Right hindlimb (tissue), 1 donor: ENCODE measurements around the gene UQCC5.

Experiments
- DNase-seq: peaks from one replicate; pipeline ENCODE4 v3.0.0-alpha.2; 2018

The UQCC5 gene

DNA sequence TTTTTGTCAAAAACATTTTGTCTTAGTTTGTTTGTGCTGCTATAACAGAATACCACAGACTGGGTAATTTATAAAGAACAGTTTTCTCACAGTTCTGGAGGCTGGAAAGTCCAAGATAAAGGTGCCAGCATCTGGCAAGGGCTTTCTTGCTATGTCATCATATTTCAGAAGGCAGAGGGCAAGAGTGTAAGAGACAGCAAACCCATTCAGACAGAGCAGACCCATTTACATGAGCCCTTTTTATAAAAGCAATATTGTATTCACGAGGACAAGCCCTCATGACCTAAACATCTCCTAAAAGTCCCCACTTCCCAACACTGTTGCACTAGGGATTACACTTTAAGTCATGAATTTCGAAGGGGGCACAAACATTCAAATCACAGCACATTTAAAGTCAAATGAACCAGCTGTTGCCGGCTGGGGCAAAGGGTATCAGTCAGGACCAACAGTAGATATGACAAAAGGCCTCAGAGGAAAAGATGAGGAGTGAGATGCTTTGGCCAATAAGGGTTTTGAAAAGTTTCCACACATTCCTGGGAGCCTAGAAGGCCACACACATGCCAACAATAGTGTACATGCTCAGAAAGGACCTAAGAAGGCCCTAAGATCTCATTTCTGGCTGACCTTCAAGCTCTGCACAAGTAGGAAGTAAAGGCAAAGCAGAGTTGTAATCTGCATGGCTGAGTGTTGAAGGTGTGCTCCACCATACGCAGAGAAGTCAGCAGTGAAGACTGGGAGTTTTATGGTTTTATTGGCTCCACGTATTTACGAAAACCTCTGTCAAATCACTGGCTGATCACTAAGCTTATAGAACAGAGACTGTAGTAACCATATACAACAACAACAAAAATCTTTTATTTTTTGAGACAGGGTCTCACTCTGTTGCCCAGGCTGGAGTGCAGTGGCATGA is 37.9 kb downstream of the UQCC5 start:
- DNase-seq: no peak
